Measurements from ENCODE around the gene PGRMC2.

Gene PGRMC2

GRCh38 chr4:128289523-128290158 lies 2.0 kb upstream of the PGRMC2 start:
- H3K4me1 Mint-ChIP-seq (ENCODE audit: low read depth) = peaks cover 24% of the 10 kb centered on the region
- peaks cover 7% of the 10 kb centered on the region for H3K27me3 Mint-ChIP-seq (ENCODE audit: low read depth)
- H3K27ac Mint-ChIP-seq = no peak overlapping the region
- no peaks in the 10 kb centered on the region for H3K9me3 Mint-ChIP-seq
- peaks cover 5% of the 10 kb centered on the region for H3K36me3 Mint-ChIP-seq (ENCODE audit: low read depth)
- no peak overlapping the region for H3K4me3 Mint-ChIP-seq

GRCh38 chr4:128288689-128289106 lies 1.1 kb upstream of the PGRMC2 start:
- Mint-ChIP-seq H3K4me3 (peak overlapping the region; percentile 82), H3K27me3 (ENCODE audit: low read depth) (peaks cover 7% of the 10 kb centered on the region), H3K9me3 (no peaks in the 10 kb centered on the region), H3K4me1 (ENCODE audit: low read depth) (peaks cover 27% of the 10 kb centered on the region), H3K27ac (peak overlapping the region; percentile 85), H3K36me3 (ENCODE audit: low read depth) (peaks cover 8% of the 10 kb centered on the region)

GRCh38 chr4:128287871-128288688 lies 467 bp upstream of the PGRMC2 start:
- H3K27me3 Mint-ChIP-seq (ENCODE audit: low read depth) = peaks cover 7% of the 10 kb centered on the region
- H3K4me1 Mint-ChIP-seq (ENCODE audit: low read depth) = peaks cover 29% of the 10 kb centered on the region
- H3K4me3 Mint-ChIP-seq = peak overlapping the region; percentile 82
- no peaks in the 10 kb centered on the region for H3K9me3 Mint-ChIP-seq
- H3K36me3 Mint-ChIP-seq (ENCODE audit: low read depth) = peaks cover 9% of the 10 kb centered on the region
- H3K27ac Mint-ChIP-seq = peak overlapping the region; percentile 87

- H3K9me3 Mint-ChIP-seq = no peaks in the 10 kb centered on the region
- H3K4me3 Mint-ChIP-seq = peak overlapping the region; percentile 82
- H3K27me3 Mint-ChIP-seq (ENCODE audit: low read depth) = peaks cover 7% of the 10 kb centered on the region
- peaks cover 13% of the 10 kb centered on the region for H3K36me3 Mint-ChIP-seq (ENCODE audit: low read depth)
- H3K4me1 Mint-ChIP-seq (ENCODE audit: low read depth) = peaks cover 35% of the 10 kb centered on the region
- H3K27ac Mint-ChIP-seq = peak overlapping the region; percentile 95
Observed at GRCh38 chr4:128286474-128287058, 1.0 kb downstream of the PGRMC2 start.

GRCh38 chr4:128285085-128285997 lies 2.3 kb downstream of the PGRMC2 start:
- Mint-ChIP-seq H3K4me1 (ENCODE audit: low read depth) (peaks cover 37% of the 10 kb centered on the region), H3K9me3 (no peaks in the 10 kb centered on the region), H3K27ac (peak overlapping the region; percentile 43), H3K27me3 (ENCODE audit: low read depth) (peaks cover 1% of the 10 kb centered on the region), H3K4me3 (peak overlapping the region; percentile 82), H3K36me3 (ENCODE audit: low read depth) (peaks cover 16% of the 10 kb centered on the region)

GRCh38 chr4:128284317-128284716 lies 3.3 kb downstream of the PGRMC2 start:
- Mint-ChIP-seq H3K27ac (no peak overlapping the region), H3K4me1 (ENCODE audit: low read depth) (peaks cover 37% of the 10 kb centered on the region), H3K36me3 (ENCODE audit: low read depth) (peaks cover 18% of the 10 kb centered on the region), H3K4me3 (no peak overlapping the region), H3K27me3 (ENCODE audit: low read depth) (no peaks in the 10 kb centered on the region), H3K9me3 (no peaks in the 10 kb centered on the region)

- peaks cover 18% of the 10 kb centered on the region for H3K36me3 Mint-ChIP-seq (ENCODE audit: low read depth)
- no peak overlapping the region for H3K27ac Mint-ChIP-seq
- H3K9me3 Mint-ChIP-seq = no peaks in the 10 kb centered on the region
- no peaks in the 10 kb centered on the region for H3K27me3 Mint-ChIP-seq (ENCODE audit: low read depth)
- H3K4me1 Mint-ChIP-seq (ENCODE audit: low read depth) = peaks cover 31% of the 10 kb centered on the region
- no peak overlapping the region for H3K4me3 Mint-ChIP-seq
Observed at GRCh38 chr4:128283071-128283470, 4.5 kb downstream of the PGRMC2 start.

GRCh38 chr4:128282516-128282915 lies 5.1 kb downstream of the PGRMC2 start:
- Mint-ChIP-seq H3K4me3 (no peak overlapping the region), H3K36me3 (ENCODE audit: low read depth) (peaks cover 18% of the 10 kb centered on the region), H3K4me1 (ENCODE audit: low read depth) (peaks cover 31% of the 10 kb centered on the region), H3K27me3 (ENCODE audit: low read depth) (no peaks in the 10 kb centered on the region), H3K27ac (no peak overlapping the region), H3K9me3 (no peaks in the 10 kb centered on the region)

GRCh38 chr4:128281354-128281753 lies 6.3 kb downstream of the PGRMC2 start:
- Mint-ChIP-seq H3K36me3 (ENCODE audit: low read depth) (peaks cover 18% of the 10 kb centered on the region), H3K4me3 (no peak overlapping the region), H3K27ac (no peak overlapping the region), H3K4me1 (ENCODE audit: low read depth) (peaks cover 29% of the 10 kb centered on the region), H3K9me3 (no peaks in the 10 kb centered on the region), H3K27me3 (ENCODE audit: low read depth) (no peaks in the 10 kb centered on the region)

GRCh38 chr4:128279624-128280225 lies 7.9 kb downstream of the PGRMC2 start:
- Mint-ChIP-seq H3K36me3 (ENCODE audit: low read depth) (peaks cover 13% of the 10 kb centered on the region), H3K27me3 (ENCODE audit: low read depth) (no peaks in the 10 kb centered on the region), H3K4me1 (ENCODE audit: low read depth) (peaks cover 17% of the 10 kb centered on the region), H3K9me3 (no peaks in the 10 kb centered on the region), H3K4me3 (no peak overlapping the region), H3K27ac (no peak overlapping the region)

GRCh38 chr4:128277856-128278255 lies 9.8 kb downstream of the PGRMC2 start:
- H3K4me1 Mint-ChIP-seq (ENCODE audit: low read depth) = peaks cover 11% of the 10 kb centered on the region
- H3K27ac Mint-ChIP-seq = no peak overlapping the region

GRCh38 chr4:128275346-128275745 lies 12.3 kb downstream of the PGRMC2 start:
- Mint-ChIP-seq H3K9me3 (no peaks in the 10 kb centered on the region), H3K27ac (no peak overlapping the region), H3K4me3 (no peak overlapping the region), H3K36me3 (ENCODE audit: low read depth) (peaks cover 12% of the 10 kb centered on the region), H3K27me3 (ENCODE audit: low read depth) (no peaks in the 10 kb centered on the region), H3K4me1 (ENCODE audit: low read depth) (peaks cover 4% of the 10 kb centered on the region)

More at GRCh38 chr4:128277856-128278255, 9.8 kb downstream of the PGRMC2 start:
- Mint-ChIP-seq H3K4me3 (no peak overlapping the region), H3K36me3 (ENCODE audit: low read depth) (peaks cover 9% of the 10 kb centered on the region), H3K27me3 (ENCODE audit: low read depth) (no peaks in the 10 kb centered on the region), H3K9me3 (no peaks in the 10 kb centered on the region)

GRCh38 chr4:128271551-128271950 lies 16.1 kb downstream of the PGRMC2 start:
- Mint-ChIP-seq H3K36me3 (ENCODE audit: low read depth) (peaks cover 12% of the 10 kb centered on the region), H3K9me3 (peaks cover under 1% of the 10 kb centered on the region), H3K4me1 (ENCODE audit: low read depth) (peaks cover 2% of the 10 kb centered on the region), H3K27ac (peak overlapping the region; percentile 26), H3K4me3 (no peak overlapping the region), H3K27me3 (ENCODE audit: low read depth) (no peaks in the 10 kb centered on the region)

GRCh38 chr4:128268970-128269369 lies 18.6 kb downstream of the PGRMC2 start:
- Mint-ChIP-seq H3K27me3 (ENCODE audit: low read depth) (no peaks in the 10 kb centered on the region), H3K27ac (no peak overlapping the region), H3K4me1 (ENCODE audit: low read depth) (no peaks in the 10 kb centered on the region), H3K4me3 (no peak overlapping the region), H3K36me3 (ENCODE audit: low read depth) (peaks cover 12% of the 10 kb centered on the region), H3K9me3 (peaks cover 22% of the 10 kb centered on the region)
